ENCODE measurements around the gene HOXD9. TPM values are rescaled to one million over a fixed set of nuclear protein-coding genes. Genes with fewer than 3 reads are reported as not detected.

The HOXD9 gene
- total RNA-seq, 1 donor from 2014 or later = 12.5 TPM

DNA sequence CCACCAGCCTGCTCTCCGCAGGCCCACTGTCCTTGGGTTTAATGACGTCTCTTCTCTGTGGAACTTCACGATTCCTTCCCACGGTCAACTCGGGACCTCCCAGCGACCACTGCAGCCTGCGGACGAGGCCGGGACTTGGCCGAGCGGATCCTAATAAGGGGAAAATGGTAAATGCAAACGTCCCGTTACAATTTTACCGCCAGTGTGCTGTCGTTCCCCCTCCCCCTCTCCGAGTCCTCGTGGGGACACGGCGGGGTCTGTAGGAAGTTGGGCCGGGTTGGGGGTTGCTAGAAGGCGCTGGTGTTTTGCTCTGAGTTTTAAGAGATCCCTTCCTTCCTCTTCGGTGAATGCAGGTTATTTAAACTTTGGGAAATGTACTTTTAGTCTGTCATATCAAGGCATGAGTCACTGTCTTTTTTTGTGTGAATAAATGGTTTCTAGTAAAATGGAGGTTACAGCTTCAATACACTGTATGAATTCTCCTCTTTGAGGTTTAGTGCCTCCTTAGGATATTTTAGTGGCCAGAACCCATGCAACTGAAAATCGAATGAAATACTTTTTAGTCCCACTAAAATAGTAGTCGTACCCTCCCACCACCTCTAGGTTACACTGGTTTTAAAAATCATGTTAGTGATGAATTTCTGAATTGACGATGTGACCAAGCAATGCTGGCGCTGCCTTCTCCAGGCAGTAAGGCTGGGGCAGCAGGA is 13.2 kb upstream of the HOXD9 start:
- Histone ChIP-seq H3K9me3 (no peaks in the 10 kb centered on the region), H3K27me3 (no peaks in the 10 kb centered on the region), H3K4me1 (peaks cover 57% of the 10 kb centered on the region), H3K4me3 (peak overlapping the region; percentile 54 to 59), H3K27ac (no peak overlapping the region), H3K36me3 (no peaks in the 10 kb centered on the region)
- TF ChIP-seq POLR2AphosphoS5 (IDR thresholded peaks at IDR 0.05; ENCODE audit: insufficient read depth in 1 of 2, low read depth in 1 of 2) = no peak
- DNase-seq (ENCODE audit: extremely low spot score in 2 of 2) = no peak
- intact Hi-C loops (cut with DNase I) = no loop called here

GRCh38 chr2:176109946-176110345 is 12.6 kb upstream of the HOXD9 start:
- Histone ChIP-seq H3K4me3 (no peak overlapping the region), H3K27me3 (no peaks in the 10 kb centered on the region), H3K27ac (no peak overlapping the region), H3K4me1 (peaks cover 51% of the 10 kb centered on the region), H3K9me3 (no peaks in the 10 kb centered on the region), H3K36me3 (no peaks in the 10 kb centered on the region)
- intact Hi-C loops (cut with DNase I) = no loop called here
- no peak for DNase-seq (ENCODE audit: extremely low spot score in 2 of 2)
- TF ChIP-seq POLR2AphosphoS5 (IDR thresholded peaks at IDR 0.05; ENCODE audit: insufficient read depth in 1 of 2, low read depth in 1 of 2) (no peak), CTCF (IDR thresholded peaks at IDR 0.05) (no peak), POLR2A (IDR thresholded peaks at IDR 0.05) (no peak)

GRCh38 chr2:176110415-176111308 is 11.9 kb upstream of the HOXD9 start:
- peaks cover 52% of the 10 kb centered on the region for H3K4me1 ChIP-seq
- H3K9me3 ChIP-seq = no peaks in the 10 kb centered on the region
- peak overlapping the region in 1 of 2 donors; percentile 3 for H3K4me3 ChIP-seq
- no peak for DNase-seq (ENCODE audit: extremely low spot score in 2 of 2)
- H3K27me3 ChIP-seq = no peaks in the 10 kb centered on the region
- TF ChIP-seq POLR2AphosphoS5 (IDR thresholded peaks at IDR 0.05; ENCODE audit: insufficient read depth in 1 of 2, low read depth in 1 of 2) (no peak), POLR2A (IDR thresholded peaks at IDR 0.05) (no peak), CTCF (IDR thresholded peaks at IDR 0.05) (no peak)
- no peaks in the 10 kb centered on the region for H3K36me3 ChIP-seq
- intact Hi-C loops (cut with DNase I) = no loop called here
- no peak overlapping the region for H3K27ac ChIP-seq

GRCh38 chr2:176111309-176111663 is 11.2 kb upstream of the HOXD9 start:
- H3K36me3 ChIP-seq = no peaks in the 10 kb centered on the region
- peak overlapping the region in 1 of 2 donors; percentile 3 for H3K4me3 ChIP-seq
- intact Hi-C loops (cut with DNase I) = no loop called here
- H3K9me3 ChIP-seq = no peaks in the 10 kb centered on the region
- no peak for TF ChIP-seq POLR2AphosphoS5 (IDR thresholded peaks at IDR 0.05; ENCODE audit: insufficient read depth in 1 of 2, low read depth in 1 of 2)
- TF ChIP-seq POLR2A (IDR thresholded peaks at IDR 0.05) = no peak
- TF ChIP-seq CTCF (IDR thresholded peaks at IDR 0.05) = no peak
- H3K27ac ChIP-seq = no peak overlapping the region
- no peaks in the 10 kb centered on the region for H3K27me3 ChIP-seq
- H3K4me1 ChIP-seq = peaks cover 57% of the 10 kb centered on the region
- DNase-seq (ENCODE audit: extremely low spot score in 2 of 2) = no peak

DNA sequence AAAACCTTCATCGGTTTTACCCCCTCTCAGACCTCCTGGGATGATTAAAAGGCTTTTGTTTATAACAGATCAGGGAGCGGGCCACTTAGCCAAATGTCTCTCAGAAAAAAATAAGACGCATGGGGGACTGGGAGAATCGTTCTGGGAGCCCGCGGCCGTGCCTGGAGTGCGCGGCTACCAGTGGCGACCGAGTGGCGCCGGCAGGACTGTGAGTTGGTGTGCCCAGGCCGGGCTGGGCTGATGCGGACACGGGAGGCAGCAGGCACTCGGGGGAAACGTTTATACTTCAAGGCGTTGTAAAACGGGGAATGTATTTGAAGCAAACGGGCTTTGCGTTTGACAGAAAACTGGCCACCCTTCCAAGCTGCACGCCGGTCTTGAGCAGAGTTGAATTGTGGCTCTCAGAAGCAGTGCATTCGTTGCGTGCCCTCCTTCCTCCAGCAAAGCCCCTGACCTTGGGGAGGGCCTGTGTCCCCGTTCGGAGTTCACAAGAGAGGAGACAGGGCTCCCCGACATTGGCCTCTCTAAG is 10.6 kb upstream of the HOXD9 start:
- Histone ChIP-seq H3K27ac (no peak overlapping the region), H3K27me3 (no peaks in the 10 kb centered on the region), H3K4me3 (no peak overlapping the region), H3K9me3 (no peaks in the 10 kb centered on the region), H3K4me1 (peaks cover 51% of the 10 kb centered on the region), H3K36me3 (no peaks in the 10 kb centered on the region)
- no peak for DNase-seq (ENCODE audit: extremely low spot score in 2 of 2)
- no peak for TF ChIP-seq CTCF (IDR thresholded peaks at IDR 0.05)
- no peak for TF ChIP-seq POLR2AphosphoS5 (IDR thresholded peaks at IDR 0.05; ENCODE audit: insufficient read depth in 1 of 2, low read depth in 1 of 2)
- TF ChIP-seq POLR2A (IDR thresholded peaks at IDR 0.05) = no peak
- intact Hi-C loops (cut with DNase I) = no loop called here
